Vagina (tissue), 2 donors: ENCODE measurements around the gene CRYM. TPM values are rescaled to one million over a fixed set of nuclear protein-coding genes. Genes with fewer than 3 reads are reported as not detected.
A peak's percentile ranks its signal among the peaks of the same experiment; 100 is the strongest.
"Not testable (repeated sequence)": the region's sequence is repeated elsewhere in the genome, so short reads cannot be mapped to it uniquely, and the experiment has no call there.

Experiments
- DNase-seq, 2 donors: peaks; one replicate each; pipeline ENCODE4 v3.0.0-alpha.2; 2017; ENCODE audit errors: extremely low spot score in 2 of 2
- H3K27ac ChIP-seq: fragments of 200-600 bp; sonication (generic); one replicate; pipeline ENCODE4 v1.5.1; 2019
- H3K27me3 ChIP-seq: fragments of 200-600 bp; sonication (generic); one replicate; pipeline ENCODE4 v1.5.1; 2019
- H3K36me3 ChIP-seq, 2 donors: fragments of 200-600 bp; sonication (generic); one replicate each; pipeline ENCODE4 v1.5.1; 2017 to 2019
- H3K4me1 ChIP-seq: fragments of 200-600 bp; sonication (generic); one replicate; pipeline ENCODE4 v1.5.1; 2019
- H3K4me3 ChIP-seq, 2 donors: fragments of 200-600 bp; sonication (generic); 1 replicate in 1 of 2; 2 replicates in 1 of 2; pipeline ENCODE4 v1.5.1; 2016 to 2019
- H3K9me3 ChIP-seq: fragments of 200-600 bp; sonication (generic); one replicate; pipeline ENCODE4 v1.5.1; 2019
- CTCF ChIP-seq, 3 experiments: fragments of 450-650 bp in 2 of 3; fragments of 200-600 bp in 1 of 3; sonication (generic) in 1 of 3; IDR thresholded peaks; one replicate each; pipeline ENCODE4 v1.5.1; 2017 to 2019; ENCODE audit warnings: antibody characterized with exemption in 3 of 3, mild to moderate bottlenecking in 2 of 3, moderate library complexity in 2 of 3
- POLR2A ChIP-seq, 2 donors: fragments of 450-650 bp; IDR thresholded peaks; one replicate each; pipeline ENCODE4 v1.6.1; 2017; ENCODE audit warnings: antibody characterized with exemption in 2 of 2, mild to moderate bottlenecking in 2 of 2, moderate library complexity in 2 of 2
- POLR2AphosphoS5 ChIP-seq, 2 donors: sonication (generic); formaldehyde crosslinking; IDR thresholded peaks; one replicate each; pipeline ENCODE4 v1.9.0; 2017; ENCODE audit warnings: antibody characterized with exemption in 2 of 2, mild to moderate bottlenecking in 2 of 2, low read depth in 1 of 2; ENCODE audit not compliant: insufficient read depth in 1 of 2
- intact Hi-C: fragments of 100-400 bp; cut with DNase I; formaldehyde crosslinking; loops from one replicate; pipeline ENCODE4 v1.15.1; 2023
- total RNA-seq: library from RNA; depleted of rRNA; stranded (reverse); fragments of >200 nt; gene quantifications from one replicate; pipeline ENCODE4 v1.2.3, GENCODE V29; 2016

The CRYM gene
- total RNA-seq, 1 donor from 2014 or later = 3.9 TPM

GRCh38 chr16:21277045-21277926, 804 bp downstream of the CRYM start:
- Histone ChIP-seq H3K9me3 (no peaks in the 10 kb centered on the region), H3K27ac (peak overlapping the region; percentile 43), H3K4me3 (peak overlapping the region; percentile 40 to 44), H3K27me3 (no peaks in the 10 kb centered on the region), H3K4me1 (peaks cover 12% of the 10 kb centered on the region), H3K36me3 (no peaks in the 10 kb centered on the region)
- intact Hi-C loops = no loop called here
- DNase-seq = peak in 1 of 2 donors; percentile 34
- TF ChIP-seq POLR2A (IDR thresholded peaks at IDR 0.05) (no peak), CTCF (IDR thresholded peaks at IDR 0.05) (no peak), POLR2AphosphoS5 (IDR thresholded peaks at IDR 0.05; ENCODE audit: insufficient read depth in 1 of 2, low read depth in 1 of 2) (no peak)

- no peak for TF ChIP-seq POLR2A (IDR thresholded peaks at IDR 0.05)
- no peak for TF ChIP-seq POLR2AphosphoS5 (IDR thresholded peaks at IDR 0.05; ENCODE audit: insufficient read depth in 1 of 2, low read depth in 1 of 2)
- no peak for TF ChIP-seq CTCF (IDR thresholded peaks at IDR 0.05)
- Histone ChIP-seq H3K4me1 (peaks cover 12% of the 10 kb centered on the region), H3K4me3 (no peak overlapping the region), H3K36me3 (no peaks in the 10 kb centered on the region), H3K27ac (no peak overlapping the region), H3K27me3 (no peaks in the 10 kb centered on the region), H3K9me3 (no peaks in the 10 kb centered on the region)
- intact Hi-C loops = no loop called here
- DNase-seq = no peak
Measured at GRCh38 chr16:21276090-21276489, 2.0 kb downstream of the CRYM start.

GRCh38 chr16:21275529-21275928, 2.6 kb downstream of the CRYM start:
- DNase-seq = no peak
- intact Hi-C loops = no loop called here

GRCh38 chr16:21274172-21274726, 3.8 kb downstream of the CRYM start:
- intact Hi-C loops = no loop called here
- Histone ChIP-seq H3K36me3 (no peaks in the 10 kb centered on the region), H3K27ac (no peak overlapping the region), H3K4me1 (peaks cover 12% of the 10 kb centered on the region), H3K4me3 (no peak overlapping the region), H3K27me3 (no peaks in the 10 kb centered on the region), H3K9me3 (no peaks in the 10 kb centered on the region)
- no peak for DNase-seq
- TF ChIP-seq POLR2AphosphoS5 (IDR thresholded peaks at IDR 0.05; ENCODE audit: insufficient read depth in 1 of 2, low read depth in 1 of 2) = no peak
- TF ChIP-seq POLR2A (IDR thresholded peaks at IDR 0.05) = no peak
- no peak for TF ChIP-seq CTCF (IDR thresholded peaks at IDR 0.05)

More at GRCh38 chr16:21275529-21275928, 2.6 kb downstream of the CRYM start:
- TF ChIP-seq POLR2AphosphoS5 (IDR thresholded peaks at IDR 0.05; ENCODE audit: insufficient read depth in 1 of 2, low read depth in 1 of 2) (no peak), POLR2A (IDR thresholded peaks at IDR 0.05) (no peak), CTCF (IDR thresholded peaks at IDR 0.05) (no peak)
- Histone ChIP-seq H3K9me3 (no peaks in the 10 kb centered on the region), H3K27ac (no peak overlapping the region), H3K4me1 (peaks cover 12% of the 10 kb centered on the region), H3K36me3 (no peaks in the 10 kb centered on the region), H3K4me3 (no peak overlapping the region), H3K27me3 (no peaks in the 10 kb centered on the region)

GRCh38 chr16:21272763-21273162, 5.3 kb downstream of the CRYM start:
- H3K9me3 ChIP-seq, H3K27me3 ChIP-seq, H3K36me3 ChIP-seq, H3K4me1 ChIP-seq, intact Hi-C loops, H3K27ac ChIP-seq, H3K4me3 ChIP-seq: not testable (repeated sequence)
- peak in 1 of 2 donors; percentile 19 for DNase-seq
